Prostate gland (tissue), 2 donors: ENCODE measurements around the gene STAB1.

Experiments
- POLR2A ChIP-seq: fragments of 450-650 bp; IDR thresholded peaks from one replicate; pipeline ENCODE4 v1.6.1; 2016; ENCODE audit warnings: antibody characterized with exemption, mild to moderate bottlenecking
- TF ChIP-seq, protein P1 (sequence below), 4 experiments: fragments of 200-600 bp in 2 of 4; fragments of 450-650 bp in 2 of 4; sonication (generic) in 2 of 4; IDR thresholded peaks; 1 replicate in 3 of 4; 2 replicates in 1 of 4; pipeline ENCODE4 v1.5.1; 2016 to 2019; ENCODE audit warnings: antibody characterized with exemption in 4 of 4, mild to moderate bottlenecking in 2 of 4, moderate library complexity in 2 of 4

DNA sequence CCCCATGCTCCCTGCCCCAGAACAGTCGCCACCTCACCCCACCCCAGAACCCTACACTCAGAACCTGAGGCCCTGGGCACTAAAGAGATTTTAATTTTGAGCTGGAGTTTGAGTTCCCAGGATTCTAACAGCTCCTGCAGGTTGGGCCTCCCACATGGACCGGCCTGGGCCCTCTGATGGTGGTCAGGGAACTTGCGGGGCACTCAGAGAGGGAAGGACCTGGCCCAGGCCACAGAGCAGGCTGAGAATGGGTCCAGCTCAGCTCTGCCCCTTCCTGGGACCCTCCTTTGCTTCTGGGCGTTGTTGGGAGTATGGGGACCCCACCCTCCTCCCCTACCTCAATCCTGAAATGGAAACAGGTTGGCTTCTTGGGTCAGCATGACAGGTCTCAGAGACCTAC, 49.1 kb upstream of the STAB1 start:
- TF ChIP-seq, protein P1, sequence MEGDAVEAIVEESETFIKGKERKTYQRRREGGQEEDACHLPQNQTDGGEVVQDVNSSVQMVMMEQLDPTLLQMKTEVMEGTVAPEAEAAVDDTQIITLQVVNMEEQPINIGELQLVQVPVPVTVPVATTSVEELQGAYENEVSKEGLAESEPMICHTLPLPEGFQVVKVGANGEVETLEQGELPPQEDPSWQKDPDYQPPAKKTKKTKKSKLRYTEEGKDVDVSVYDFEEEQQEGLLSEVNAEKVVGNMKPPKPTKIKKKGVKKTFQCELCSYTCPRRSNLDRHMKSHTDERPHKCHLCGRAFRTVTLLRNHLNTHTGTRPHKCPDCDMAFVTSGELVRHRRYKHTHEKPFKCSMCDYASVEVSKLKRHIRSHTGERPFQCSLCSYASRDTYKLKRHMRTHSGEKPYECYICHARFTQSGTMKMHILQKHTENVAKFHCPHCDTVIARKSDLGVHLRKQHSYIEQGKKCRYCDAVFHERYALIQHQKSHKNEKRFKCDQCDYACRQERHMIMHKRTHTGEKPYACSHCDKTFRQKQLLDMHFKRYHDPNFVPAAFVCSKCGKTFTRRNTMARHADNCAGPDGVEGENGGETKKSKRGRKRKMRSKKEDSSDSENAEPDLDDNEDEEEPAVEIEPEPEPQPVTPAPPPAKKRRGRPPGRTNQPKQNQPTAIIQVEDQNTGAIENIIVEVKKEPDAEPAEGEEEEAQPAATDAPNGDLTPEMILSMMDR (IDR thresholded peaks at IDR 0.05), result no peak
- no peak for TF ChIP-seq POLR2A
